GM12864 (cell line): Measurements from ENCODE around the gene HSPBAP1.

Experiments
- DNase-seq: peaks from one replicate; pipeline ENCODE4 v3.0.0-alpha.2; 2011; ENCODE audit warnings: low read depth
- H3K4me3 ChIP-seq: 2 replicates; pipeline ENCODE4 v1.5.1; 2011; ENCODE audit warnings: mild to moderate bottlenecking, low read depth, low read length, control low read depth
- CTCF ChIP-seq: IDR thresholded peaks from 2 replicates; pipeline ENCODE4 v1.5.1; 2011; ENCODE audit warnings: low read depth, mild to moderate bottlenecking, moderate library complexity, low read length, control low read depth, inconsistent platforms; ENCODE audit errors: missing control alignments

Gene HSPBAP1

DNA sequence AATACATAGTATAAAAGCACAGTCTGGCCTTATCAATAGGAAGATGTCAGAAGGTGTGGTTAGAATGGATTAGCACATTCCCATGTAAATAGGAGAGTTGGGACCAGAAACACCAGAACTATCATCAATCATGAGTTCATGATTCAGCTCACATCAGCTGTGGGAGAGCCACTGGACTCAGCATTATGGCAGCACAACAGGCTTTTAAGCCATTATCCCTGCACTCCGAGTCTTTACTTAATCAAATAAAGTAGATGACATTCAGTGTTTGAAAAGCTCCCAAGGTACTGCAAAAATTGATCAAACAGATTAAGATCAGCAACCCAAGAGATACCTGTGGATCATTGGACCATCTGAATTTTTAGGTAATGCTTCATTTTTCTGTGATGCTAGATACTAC lies 88.3 kb downstream of the HSPBAP1 start:
- no peak for DNase-seq
- no peak overlapping the region for H3K4me3 ChIP-seq
- no peak for TF ChIP-seq CTCF

DNA sequence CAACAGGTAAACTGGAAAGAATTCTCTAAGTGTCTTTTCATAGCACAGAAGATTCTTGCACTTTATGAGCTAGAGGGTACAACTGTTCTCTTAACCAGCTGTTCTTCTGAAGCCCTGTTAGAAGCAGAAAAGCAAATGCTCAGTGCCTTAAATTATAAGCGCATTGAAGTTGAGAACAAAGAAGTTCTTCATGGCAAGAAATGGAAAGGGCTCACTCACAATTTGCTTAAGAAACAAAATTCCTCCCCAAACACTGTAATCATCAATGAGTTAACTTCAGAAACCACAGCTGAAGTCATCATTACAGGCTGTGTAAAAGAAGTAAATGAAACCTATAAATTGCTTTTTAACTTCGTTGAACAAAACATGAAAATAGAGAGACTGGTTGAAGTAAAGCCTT lies 93.4 kb downstream of the HSPBAP1 start:
- no peak overlapping the region for H3K4me3 ChIP-seq
- TF ChIP-seq CTCF: no peak
- no peak for DNase-seq

DNA sequence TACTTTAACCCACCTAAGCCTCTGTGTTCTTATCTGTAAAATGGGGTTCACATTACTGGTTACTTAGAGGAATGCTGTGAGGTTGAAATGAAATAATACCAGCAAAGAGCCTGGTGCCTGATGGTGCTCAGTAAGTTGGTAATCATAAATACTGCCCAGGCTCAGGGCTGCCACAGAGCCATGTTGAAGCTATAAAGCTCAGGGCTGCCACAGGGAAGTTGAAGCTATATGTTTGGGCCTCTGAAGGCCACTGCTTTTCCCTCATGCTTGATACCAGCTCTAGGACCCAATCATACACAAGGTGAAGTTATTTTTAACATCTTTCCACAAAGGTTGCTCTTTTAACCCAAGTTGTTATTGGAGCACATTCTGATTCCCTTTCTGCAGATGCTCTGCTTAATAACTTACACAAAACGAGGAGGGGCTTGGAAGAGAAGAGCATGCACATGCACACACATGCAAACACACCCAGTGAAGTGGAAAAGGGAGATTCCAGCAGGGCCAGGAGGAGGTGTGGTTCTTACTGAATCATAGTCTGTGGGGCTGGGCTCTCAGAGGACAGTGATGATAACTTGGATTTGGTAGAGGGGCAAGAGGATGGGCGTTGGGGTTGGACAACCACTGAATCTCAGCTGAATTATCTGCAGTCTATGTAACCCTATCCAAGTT lies 95.5 kb downstream of the HSPBAP1 start:
- DNase-seq: no peak
- TF ChIP-seq CTCF: no peak
- H3K4me3 ChIP-seq: no peak overlapping the region

- no peak overlapping the region for H3K4me3 ChIP-seq
- TF ChIP-seq CTCF: no peak
- DNase-seq: no peak
Measured at GRCh38 chr3:122695927-122696561, 97.6 kb downstream of the HSPBAP1 start.

GRCh38 chr3:122694966-122695365 lies 98.7 kb downstream of the HSPBAP1 start:
- H3K4me3 ChIP-seq: no peak overlapping the region
- no peak for TF ChIP-seq CTCF
- no peak for DNase-seq

DNA sequence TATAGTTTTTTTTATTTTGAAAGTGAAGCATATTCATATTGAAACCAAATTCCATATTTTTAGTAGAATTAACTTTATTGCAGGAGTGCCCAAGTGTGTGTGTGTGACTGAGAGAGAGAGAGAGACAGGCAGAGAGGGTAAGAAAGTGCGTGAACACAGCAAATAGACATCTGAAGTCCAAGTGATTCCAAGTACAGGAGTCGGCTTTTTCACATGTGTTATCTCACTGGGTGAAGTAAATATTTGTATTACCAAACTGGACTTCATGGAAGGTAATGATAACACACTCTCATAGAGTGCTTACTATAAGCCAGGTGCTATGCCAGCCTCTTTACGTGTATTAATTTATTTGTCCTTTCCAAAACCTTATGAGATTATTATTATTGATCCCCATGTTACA lies 101.0 kb downstream of the HSPBAP1 start:
- no peak for TF ChIP-seq CTCF
- no peak for DNase-seq
- H3K4me3 ChIP-seq: no peak overlapping the region

DNA sequence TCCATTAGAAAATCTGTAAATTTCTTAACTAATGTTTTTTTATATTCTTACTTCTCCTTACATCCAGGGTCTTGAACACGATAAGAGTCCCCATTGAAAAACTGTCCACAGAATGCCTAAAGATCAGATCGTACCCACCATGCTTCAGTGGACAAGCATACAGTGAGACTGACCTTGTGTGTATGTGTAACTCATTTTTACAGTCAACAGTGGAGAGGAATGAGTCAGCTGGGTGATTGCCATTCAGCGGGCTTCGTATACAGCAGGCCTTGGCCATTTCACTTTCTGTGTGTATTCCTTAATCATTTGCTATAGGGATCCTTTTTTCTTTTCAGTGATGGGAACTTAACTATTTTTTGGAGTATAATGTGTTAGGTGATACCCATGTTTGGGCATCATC lies 102.4 kb downstream of the HSPBAP1 start:
- TF ChIP-seq CTCF: no peak
- DNase-seq: no peak

More for the DNA sequence above, 102.4 kb downstream of the HSPBAP1 start:
- H3K4me3 ChIP-seq: no peak overlapping the region
